ENCODE results near the gene ST6GALNAC6.

GRCh38 chr9:127912882-127913281 is 13.5 kb upstream of the ST6GALNAC6 start:
- TF ChIP-seq CTCF (IDR thresholded peaks at IDR 0.05) (no peak), POLR2A (IDR thresholded peaks at IDR 0.05) (no peak)
